ENCODE measurements around the gene DNAAF5. TPM values are rescaled to one million over a fixed set of nuclear protein-coding genes. Genes with fewer than 3 reads are reported as not detected.

DNAAF5 gene
- total and polyA plus RNA-seq, 2 of the 4 experiments (the other 2 are of a cell fraction), result 12.4 to 32.6 TPM

DNA sequence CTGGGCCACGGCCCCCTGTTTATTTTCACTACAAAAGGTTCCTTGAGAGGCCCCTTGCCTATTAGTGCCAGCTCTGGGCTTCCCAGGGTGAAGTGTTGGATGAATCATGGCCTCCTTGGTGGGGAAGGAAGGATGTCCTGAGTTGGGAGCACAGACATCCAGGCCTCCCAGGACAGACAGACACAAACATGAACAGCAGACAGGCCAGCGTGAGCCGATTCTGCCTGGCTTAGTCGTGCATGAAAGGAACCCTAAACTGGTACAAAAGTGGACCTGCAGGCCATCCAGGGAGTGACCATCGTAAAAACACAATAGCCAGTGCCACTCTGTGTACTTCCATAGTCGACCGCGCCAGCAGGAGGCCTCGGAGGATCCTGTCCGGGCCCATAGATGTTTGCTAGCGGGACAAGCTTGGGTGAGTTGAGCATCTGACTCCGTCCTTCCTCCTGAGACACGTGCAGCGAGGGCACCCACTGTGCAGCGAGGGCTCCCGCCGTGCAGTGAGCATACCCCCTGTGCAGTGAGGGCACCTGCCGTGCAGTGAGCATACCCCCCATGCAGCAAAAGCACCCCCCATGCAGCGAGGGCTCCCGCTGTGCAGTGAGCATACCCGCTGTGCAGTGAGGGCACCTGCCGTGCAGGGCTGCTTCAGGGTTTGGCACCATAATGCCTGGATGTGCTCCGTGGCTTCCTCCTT is 51.9 kb downstream of the DNAAF5 start:
- Histone ChIP-seq H3K23ac (ENCODE audit: low read depth, low read length) (no peak overlapping the region), H4K91ac (ENCODE audit: insufficient read depth, low read depth, low read length) (no peak overlapping the region), H2BK20ac (ENCODE audit: low read depth, low read length) (no peak overlapping the region), H2AK9ac (replicated peaks; ENCODE audit: low read depth, low read length, poor library complexity) (no peak overlapping the region), H2BK5ac (ENCODE audit: low read depth, low read length, poor library complexity, severe bottlenecking) (no peak overlapping the region), H3K9ac (ENCODE audit: low read depth, low read length) (no peak overlapping the region), H3K9me1 (ENCODE audit: insufficient read depth, low read length) (peaks cover 3% of the 10 kb centered on the region; the same call in 1 of the 2 replicates), H2AK5ac (ENCODE audit: low read depth, low read length) (no peak overlapping the region), H3K14ac (replicated peaks; ENCODE audit: low read depth, low read length) (no peak overlapping the region), H3K27ac (ENCODE audit: insufficient read depth, low read length) (no peak overlapping the region), H4K20me1 (ENCODE audit: insufficient read depth, low read length) (no peaks in the 10 kb centered on the region; the same call in 1 of the 2 replicates), H2AFZ (replicated peaks; ENCODE audit: low read length, poor library complexity) (no peak overlapping the region), H3K36me3 (ENCODE audit: control insufficient read depth, insufficient read depth, low read length) (peaks cover 33% of the 10 kb centered on the region), H4K5ac (ENCODE audit: low read depth, low read length) (no peak overlapping the region), H2BK15ac (ENCODE audit: low read depth, low read length) (no peak overlapping the region), H3K4me1 (ENCODE audit: control insufficient read depth, insufficient read depth, low read length) (peaks cover 11% of the 10 kb centered on the region), H2BK120ac (ENCODE audit: low read depth, low read length) (no peak overlapping the region), H3K56ac (ENCODE audit: extremely low read depth, insufficient read depth, low read length) (no peak overlapping the region), H3K27me3 (ENCODE audit: control insufficient read depth, insufficient read depth, low read length) (no peaks in the 10 kb centered on the region), H3K9me3 (ENCODE audit: control insufficient read depth, insufficient read depth, low read length) (no peaks in the 10 kb centered on the region), H3K4me3 (ENCODE audit: insufficient read depth, low read depth, low read length) (no peak overlapping the region), H3K18ac (ENCODE audit: low read depth, low read length) (no peak overlapping the region), H3K4me2 (ENCODE audit: low read depth, low read length) (no peak overlapping the region), H3K4ac (ENCODE audit: low read depth, low read length) (no peak overlapping the region), H3K79me1 (ENCODE audit: low read depth in 1 of 2, low read length in 2 of 2) (peaks cover 0 to 4% of the 10 kb centered on the region in 2 experiments; a peak in 1 of 4 replicates), H4K8ac (ENCODE audit: low read depth in 2 of 2, low read length in 2 of 2) (no peak overlapping the region)
- ChIA-PET POLR2A (ENCODE audit: unreplicated experiment) (no interaction called here), CTCF (no interaction called here)
- no peak for ATAC-seq (ENCODE audit: low read depth)
- WGBS, 2 experiments (ENCODE audit: extremely low coverage in 2 of 2, insufficient read length in 1 of 2), result 89% methylated on average over 9 of the region's 23 CpGs; no CpG with 5 or more reads in 1 of the 2 experiments
- dilution Hi-C loops (cut with HindIII; ENCODE audit: low sequenced_read_pairs, unreplicated experiment), result no loop called here
- BruUV-seq (replicated peaks), result no TSS peak
- peak; percentile 4 for DNase-seq
- TF ChIP-seq, protein P1, sequence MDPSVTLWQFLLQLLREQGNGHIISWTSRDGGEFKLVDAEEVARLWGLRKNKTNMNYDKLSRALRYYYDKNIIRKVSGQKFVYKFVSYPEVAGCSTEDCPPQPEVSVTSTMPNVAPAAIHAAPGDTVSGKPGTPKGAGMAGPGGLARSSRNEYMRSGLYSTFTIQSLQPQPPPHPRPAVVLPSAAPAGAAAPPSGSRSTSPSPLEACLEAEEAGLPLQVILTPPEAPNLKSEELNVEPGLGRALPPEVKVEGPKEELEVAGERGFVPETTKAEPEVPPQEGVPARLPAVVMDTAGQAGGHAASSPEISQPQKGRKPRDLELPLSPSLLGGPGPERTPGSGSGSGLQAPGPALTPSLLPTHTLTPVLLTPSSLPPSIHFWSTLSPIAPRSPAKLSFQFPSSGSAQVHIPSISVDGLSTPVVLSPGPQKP (IDR thresholded peaks at IDR 0.05; ENCODE audit: borderline replicate concordance, low read depth, low read length), result no peak
- TF ChIP-seq BHLHE40 (IDR thresholded peaks at IDR 0.05; ENCODE audit: low read depth, low read length), result no peak
- TF ChIP-seq, protein P2, sequence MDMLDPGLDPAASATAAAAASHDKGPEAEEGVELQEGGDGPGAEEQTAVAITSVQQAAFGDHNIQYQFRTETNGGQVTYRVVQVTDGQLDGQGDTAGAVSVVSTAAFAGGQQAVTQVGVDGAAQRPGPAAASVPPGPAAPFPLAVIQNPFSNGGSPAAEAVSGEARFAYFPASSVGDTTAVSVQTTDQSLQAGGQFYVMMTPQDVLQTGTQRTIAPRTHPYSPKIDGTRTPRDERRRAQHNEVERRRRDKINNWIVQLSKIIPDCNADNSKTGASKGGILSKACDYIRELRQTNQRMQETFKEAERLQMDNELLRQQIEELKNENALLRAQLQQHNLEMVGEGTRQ (IDR thresholded peaks at IDR 0.05; ENCODE audit: low read depth, low read length), result no peak
- no peak for TF ChIP-seq RAD21 (IDR thresholded peaks at IDR 0.05; ENCODE audit: low read length)
- intact Hi-C loops (cut with micrococcal nuclease), result no loop called here
- in situ Hi-C loops (cut with MboI; ENCODE audit: low sequenced_read_pairs), result loop anchor here (5.0 kb wide), 1 partner anchor 461 kb away; no protein-coding TSS in a partner anchor
